Duodenal mucosa (tissue), 2 donors: Measurements from ENCODE around the gene SCYL1.
A peak's percentile ranks its signal among the peaks of the same experiment; 100 is the strongest.

Experiments used
- H3K27ac ChIP-seq: one replicate; pipeline ENCODE4 v1.7.0; 2013; ENCODE audit warnings: low read depth, low read length
- H3K27me3 ChIP-seq, 2 donors: one replicate each; pipeline ENCODE4 v1.7.0; 2013; ENCODE audit warnings: low read length in 2 of 2, control low read depth in 1 of 2; ENCODE audit not compliant: insufficient read depth in 2 of 2, control insufficient read depth in 1 of 2
- H3K36me3 ChIP-seq, 2 donors: one replicate each; pipeline ENCODE4 v1.7.0; 2013; ENCODE audit warnings: low read length in 2 of 2, control low read depth in 1 of 2; ENCODE audit not compliant: insufficient read depth in 2 of 2, control insufficient read depth in 1 of 2
- H3K4me1 ChIP-seq, 2 donors: one replicate each; pipeline ENCODE4 v1.7.0; 2013; ENCODE audit warnings: low read length in 2 of 2, control low read depth in 1 of 2; ENCODE audit not compliant: insufficient read depth in 2 of 2, control insufficient read depth in 1 of 2
- H3K4me3 ChIP-seq, 2 donors: one replicate each; pipeline ENCODE4 v1.7.0; 2013; ENCODE audit warnings: low read length in 2 of 2, low read depth in 1 of 2
- H3K9ac ChIP-seq, 2 donors: one replicate each; pipeline ENCODE4 v1.7.0; 2013; ENCODE audit warnings: low read length in 2 of 2, low read depth in 1 of 2
- H3K9me3 ChIP-seq, 2 donors: one replicate each; pipeline ENCODE4 v1.7.0; 2013; ENCODE audit warnings: low read length in 2 of 2, control low read depth in 1 of 2; ENCODE audit not compliant: control insufficient read depth in 1 of 2

The SCYL1 gene

GRCh38 chr11:65537296-65537597 is 12.4 kb downstream of the SCYL1 start:
- Histone ChIP-seq H3K36me3 (peaks cover 11 to 47% of the 10 kb centered on the region in 2 donors), H3K27ac (no peak overlapping the region), H3K27me3 (no peaks in the 10 kb centered on the region), H3K4me1 (peaks cover 12 to 17% of the 10 kb centered on the region in 2 donors), H3K9me3 (no peaks in the 10 kb centered on the region), H3K9ac (no peak overlapping the region), H3K4me3 (no peak overlapping the region)

- no peaks in the 10 kb centered on the region for H3K27me3 ChIP-seq
- no peak overlapping the region for H3K4me3 ChIP-seq
- no peaks in the 10 kb centered on the region for H3K9me3 ChIP-seq
- no peak overlapping the region for H3K27ac ChIP-seq
- peaks cover 12 to 17% of the 10 kb centered on the region in 2 donors for H3K4me1 ChIP-seq
- H3K36me3 ChIP-seq = peaks cover 7 to 45% of the 10 kb centered on the region in 2 donors
- no peak overlapping the region for H3K9ac ChIP-seq
Observed at GRCh38 chr11:65537620-65538231, 12.8 kb downstream of the SCYL1 start.

- no peak overlapping the region for H3K9ac ChIP-seq
- H3K27ac ChIP-seq = no peak overlapping the region
- H3K36me3 ChIP-seq = peaks cover 3 to 43% of the 10 kb centered on the region in 2 donors
- no peaks in the 10 kb centered on the region for H3K9me3 ChIP-seq
- no peak overlapping the region for H3K4me3 ChIP-seq
- H3K4me1 ChIP-seq = peaks cover 12 to 17% of the 10 kb centered on the region in 2 donors
- H3K27me3 ChIP-seq = no peaks in the 10 kb centered on the region
Observed at GRCh38 chr11:65538232-65538914, 13.5 kb downstream of the SCYL1 start.

GRCh38 chr11:65538915-65539743 is 14.2 kb downstream of the SCYL1 start:
- peaks cover 12 to 17% of the 10 kb centered on the region in 2 donors for H3K4me1 ChIP-seq
- H3K9ac ChIP-seq = peak overlapping the region in 1 of 2 donors; percentile 49
- peaks cover 3 to 41% of the 10 kb centered on the region in 2 donors for H3K36me3 ChIP-seq
- no peaks in the 10 kb centered on the region for H3K9me3 ChIP-seq
- H3K27me3 ChIP-seq = no peaks in the 10 kb centered on the region
- H3K27ac ChIP-seq = peak overlapping the region; percentile 89
- H3K4me3 ChIP-seq = peak overlapping the region; percentile 84 to 89

- Histone ChIP-seq H3K4me3 (peak overlapping the region; percentile 84 to 89), H3K27ac (peak overlapping the region; percentile 89), H3K27me3 (no peaks in the 10 kb centered on the region), H3K9ac (peak overlapping the region; percentile 49 to 74), H3K9me3 (no peaks in the 10 kb centered on the region), H3K4me1 (peaks cover 12 to 17% of the 10 kb centered on the region in 2 donors), H3K36me3 (peaks cover 3 to 41% of the 10 kb centered on the region in 2 donors)
Observed at GRCh38 chr11:65539744-65540289, 14.9 kb downstream of the SCYL1 start.

- Histone ChIP-seq H3K27me3 (no peaks in the 10 kb centered on the region), H3K9me3 (no peaks in the 10 kb centered on the region), H3K4me3 (peak overlapping the region; percentile 84 to 89), H3K36me3 (peaks cover 3 to 35% of the 10 kb centered on the region in 2 donors), H3K9ac (peak overlapping the region; percentile 61 to 74), H3K27ac (peak overlapping the region; percentile 89), H3K4me1 (peaks cover 17 to 22% of the 10 kb centered on the region in 2 donors)
Observed at GRCh38 chr11:65540290-65541092, 15.6 kb downstream of the SCYL1 start.

- no peaks in the 10 kb centered on the region for H3K9me3 ChIP-seq
- H3K9ac ChIP-seq = peak overlapping the region; percentile 61 to 74
- peaks cover 3 to 27% of the 10 kb centered on the region in 2 donors for H3K36me3 ChIP-seq
- H3K4me3 ChIP-seq = peak overlapping the region; percentile 84 to 89
- H3K27me3 ChIP-seq = no peaks in the 10 kb centered on the region
- H3K27ac ChIP-seq = peak overlapping the region; percentile 89
- H3K4me1 ChIP-seq = peaks cover 25 to 29% of the 10 kb centered on the region in 2 donors
Observed at GRCh38 chr11:65541093-65541982, 16.5 kb downstream of the SCYL1 start.

- H3K9me3 ChIP-seq = no peaks in the 10 kb centered on the region
- no peak overlapping the region for H3K9ac ChIP-seq
- H3K27ac ChIP-seq = no peak overlapping the region
- H3K4me1 ChIP-seq = peaks cover 25 to 29% of the 10 kb centered on the region in 2 donors
- no peaks in the 10 kb centered on the region for H3K27me3 ChIP-seq
- no peak overlapping the region for H3K4me3 ChIP-seq
- H3K36me3 ChIP-seq = peaks cover 2 to 13% of the 10 kb centered on the region in 2 donors
Observed at GRCh38 chr11:65542738-65543390, 18.0 kb downstream of the SCYL1 start.
